ENCODE measurements around the gene ADGRL4. TPM values are rescaled to one million over a fixed set of nuclear protein-coding genes. Genes with fewer than 3 reads are reported as not detected.

ADGRL4 gene
- total and polyA plus RNA-seq, 2 donors (not counting 1 experiment from before 2014, with no cell fraction given): 3.8 to 5.0 TPM

DNA sequence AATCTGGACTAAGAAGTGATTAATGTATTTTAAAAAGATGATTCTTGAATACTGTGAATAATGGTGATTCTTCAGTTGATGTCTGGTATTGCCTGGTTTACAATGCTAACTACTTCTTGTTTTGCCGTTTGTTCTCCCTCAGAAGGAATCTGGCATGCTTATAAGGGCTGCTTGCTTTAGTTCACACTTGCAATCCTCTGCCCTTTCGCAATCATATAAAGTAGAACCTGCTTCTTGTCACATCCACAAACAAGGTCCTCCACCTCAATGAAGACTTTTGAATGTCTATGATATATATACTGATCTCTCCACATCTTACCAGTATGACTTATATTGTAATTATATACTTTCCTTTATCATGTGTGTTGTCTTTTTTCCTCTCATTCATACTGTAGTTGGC lies 92.6 kb downstream of the ADGRL4 start:
- no peaks in the 10 kb centered on the region for H4K20me1 ChIP-seq (ENCODE audit: control insufficient read depth, extremely low read depth, insufficient read depth, low read length)
- no peaks in the 10 kb centered on the region for H3K9me3 ChIP-seq (ENCODE audit: control insufficient read depth, insufficient read depth, low read depth, low read length)
- H3K4me1 ChIP-seq (ENCODE audit: control insufficient read depth, extremely low read depth, insufficient read depth, low read length): no peaks in the 10 kb centered on the region
- H3K27me3 ChIP-seq (ENCODE audit: control insufficient read depth, insufficient read depth, low read length): no peaks in the 10 kb centered on the region
- H2AFZ ChIP-seq (ENCODE audit: low read length): no peak overlapping the region
- H3K27ac ChIP-seq (ENCODE audit: insufficient read depth, low read length): no peak overlapping the region
- H3K4me2 ChIP-seq (ENCODE audit: extremely low read depth, insufficient read depth, low read length): no peak overlapping the region
- peak in 1 of 2 donors; percentile 5 for DNase-seq (ENCODE audit: low read depth in 2 of 2)
- H3K79me2 ChIP-seq (ENCODE audit: control insufficient read depth, insufficient read depth, low read length): no peaks in the 10 kb centered on the region
- H3K36me3 ChIP-seq (ENCODE audit: control insufficient read depth, insufficient read depth, low read length): no peaks in the 10 kb centered on the region
- no peak overlapping the region for H3K9ac ChIP-seq (ENCODE audit: insufficient read depth, low read length)
- no peak overlapping the region for H3K4me3 ChIP-seq (replicated peaks in 1 of 4; ENCODE audit: control extremely low read depth in 1 of 4, insufficient read depth in 1 of 4, low read depth in 3 of 4, low read length in 4 of 4)
- TF ChIP-seq, protein P1, sequence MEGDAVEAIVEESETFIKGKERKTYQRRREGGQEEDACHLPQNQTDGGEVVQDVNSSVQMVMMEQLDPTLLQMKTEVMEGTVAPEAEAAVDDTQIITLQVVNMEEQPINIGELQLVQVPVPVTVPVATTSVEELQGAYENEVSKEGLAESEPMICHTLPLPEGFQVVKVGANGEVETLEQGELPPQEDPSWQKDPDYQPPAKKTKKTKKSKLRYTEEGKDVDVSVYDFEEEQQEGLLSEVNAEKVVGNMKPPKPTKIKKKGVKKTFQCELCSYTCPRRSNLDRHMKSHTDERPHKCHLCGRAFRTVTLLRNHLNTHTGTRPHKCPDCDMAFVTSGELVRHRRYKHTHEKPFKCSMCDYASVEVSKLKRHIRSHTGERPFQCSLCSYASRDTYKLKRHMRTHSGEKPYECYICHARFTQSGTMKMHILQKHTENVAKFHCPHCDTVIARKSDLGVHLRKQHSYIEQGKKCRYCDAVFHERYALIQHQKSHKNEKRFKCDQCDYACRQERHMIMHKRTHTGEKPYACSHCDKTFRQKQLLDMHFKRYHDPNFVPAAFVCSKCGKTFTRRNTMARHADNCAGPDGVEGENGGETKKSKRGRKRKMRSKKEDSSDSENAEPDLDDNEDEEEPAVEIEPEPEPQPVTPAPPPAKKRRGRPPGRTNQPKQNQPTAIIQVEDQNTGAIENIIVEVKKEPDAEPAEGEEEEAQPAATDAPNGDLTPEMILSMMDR (conservative IDR thresholded peaks at IDR 0.05 in 1 of 2, IDR thresholded peaks at IDR 0.05 in 1 of 2; ENCODE audit: low read depth in 1 of 2, low read length in 2 of 2): no peak
- no peak for TF ChIP-seq EZH2 (IDR thresholded peaks at IDR 0.05; ENCODE audit: low read length, missing control alignments)

DNA sequence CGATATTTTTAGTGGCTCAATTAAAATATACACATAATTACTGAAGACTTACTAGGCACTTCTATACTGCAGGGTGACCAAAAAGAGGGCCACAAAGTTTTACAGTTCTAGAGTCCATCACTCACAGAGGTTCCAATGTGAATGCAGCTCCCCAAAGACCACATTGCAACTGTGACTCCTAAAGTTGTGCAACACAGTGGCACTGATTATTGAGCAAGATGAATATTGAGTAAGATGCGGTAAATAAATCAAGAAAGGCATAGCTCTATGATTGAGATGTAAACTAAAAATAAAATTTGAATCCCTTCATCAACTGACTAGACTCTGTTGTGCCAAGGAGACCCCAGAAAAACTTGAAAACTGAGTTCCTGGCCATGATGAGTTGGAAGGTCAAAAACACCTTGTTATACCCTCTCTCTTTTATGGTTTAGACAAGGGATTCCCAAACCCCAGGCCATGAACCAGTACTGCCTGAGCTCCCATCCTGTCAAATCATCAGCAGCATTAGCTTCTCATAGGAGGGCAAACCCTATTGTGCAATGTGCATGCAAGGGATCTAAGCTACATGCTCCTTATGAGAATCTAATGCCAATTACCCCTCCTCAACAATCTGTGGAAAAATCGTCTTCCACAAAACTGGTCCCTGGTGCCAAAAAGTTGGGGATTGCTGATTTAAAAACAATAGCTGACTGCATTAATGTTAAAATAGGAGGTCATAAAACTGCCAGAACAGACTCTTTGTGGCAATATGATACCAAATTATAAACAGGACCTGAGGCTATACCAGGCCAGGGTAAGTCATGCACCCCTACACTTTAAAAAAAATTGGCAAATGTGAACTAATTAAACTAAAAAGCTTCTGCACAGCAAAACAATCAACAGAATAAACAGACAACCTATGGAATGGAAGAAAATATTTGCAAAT lies 94.3 kb downstream of the ADGRL4 start:
- H3K27ac ChIP-seq (ENCODE audit: insufficient read depth, low read length): no peak overlapping the region
- no peaks in the 10 kb centered on the region for H3K4me1 ChIP-seq (ENCODE audit: control insufficient read depth, extremely low read depth, insufficient read depth, low read length)
- H3K9ac ChIP-seq (ENCODE audit: insufficient read depth, low read length): no peak overlapping the region
- no peaks in the 10 kb centered on the region for H3K36me3 ChIP-seq (ENCODE audit: control insufficient read depth, insufficient read depth, low read length)
- no peaks in the 10 kb centered on the region for H4K20me1 ChIP-seq (ENCODE audit: control insufficient read depth, extremely low read depth, insufficient read depth, low read length)
- DNase-seq (ENCODE audit: low read depth in 2 of 2): peak in 1 of 2 donors; percentile 50
- H3K27me3 ChIP-seq (ENCODE audit: control insufficient read depth, insufficient read depth, low read length): no peaks in the 10 kb centered on the region
- H3K9me3 ChIP-seq (ENCODE audit: control insufficient read depth, insufficient read depth, low read depth, low read length): no peaks in the 10 kb centered on the region
- H2AFZ ChIP-seq (ENCODE audit: low read length): no peak overlapping the region
- H3K79me2 ChIP-seq (ENCODE audit: control insufficient read depth, insufficient read depth, low read length): no peaks in the 10 kb centered on the region
- no peak overlapping the region for H3K4me3 ChIP-seq (replicated peaks in 1 of 4; ENCODE audit: control extremely low read depth in 1 of 4, insufficient read depth in 1 of 4, low read depth in 3 of 4, low read length in 4 of 4)
- TF ChIP-seq EZH2 (IDR thresholded peaks at IDR 0.05; ENCODE audit: low read length, missing control alignments): no peak
- TF ChIP-seq, protein P1 (conservative IDR thresholded peaks at IDR 0.05 in 1 of 2, IDR thresholded peaks at IDR 0.05 in 1 of 2; ENCODE audit: low read depth in 1 of 2, low read length in 2 of 2): no peak
- no peak overlapping the region for H3K4me2 ChIP-seq (ENCODE audit: extremely low read depth, insufficient read depth, low read length)

DNA sequence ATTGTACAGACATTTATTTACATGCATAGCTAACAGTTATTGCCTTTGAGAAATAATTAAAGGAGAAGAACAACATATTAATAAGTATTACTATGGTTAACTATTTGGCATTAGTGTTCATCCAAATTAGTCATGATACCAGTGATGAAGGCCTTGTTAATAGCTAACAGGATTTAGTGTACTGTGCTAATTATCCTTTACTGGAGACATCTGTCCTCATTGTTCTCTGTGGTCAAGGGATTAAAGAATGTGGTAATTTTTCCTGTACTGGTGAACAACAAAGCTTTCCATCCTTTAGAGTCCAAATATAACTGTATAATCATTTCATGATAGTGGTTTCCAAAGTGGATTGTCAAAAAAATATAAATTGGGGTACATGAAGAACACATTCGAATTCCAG lies 103.9 kb downstream of the ADGRL4 start:
- TF ChIP-seq EZH2 (IDR thresholded peaks at IDR 0.05; ENCODE audit: low read length, missing control alignments): no peak
- TF ChIP-seq, protein P1 (conservative IDR thresholded peaks at IDR 0.05 in 1 of 2, IDR thresholded peaks at IDR 0.05 in 1 of 2; ENCODE audit: low read depth in 1 of 2, low read length in 2 of 2): no peak

More for the DNA sequence above, 103.9 kb downstream of the ADGRL4 start:
- Histone ChIP-seq H3K79me2 (ENCODE audit: control insufficient read depth, insufficient read depth, low read length) (no peaks in the 10 kb centered on the region), H3K9me3 (ENCODE audit: control insufficient read depth, insufficient read depth, low read depth, low read length) (no peaks in the 10 kb centered on the region), H3K4me2 (ENCODE audit: extremely low read depth, insufficient read depth, low read length) (no peak overlapping the region), H3K4me3 (replicated peaks in 1 of 4; ENCODE audit: control extremely low read depth in 1 of 4, insufficient read depth in 1 of 4, low read depth in 3 of 4, low read length in 4 of 4) (no peak overlapping the region), H3K27ac (ENCODE audit: insufficient read depth, low read length) (no peak overlapping the region), H3K9ac (ENCODE audit: insufficient read depth, low read length) (no peak overlapping the region), H3K27me3 (ENCODE audit: control insufficient read depth, insufficient read depth, low read length) (no peaks in the 10 kb centered on the region), H4K20me1 (ENCODE audit: control insufficient read depth, extremely low read depth, insufficient read depth, low read length) (no peaks in the 10 kb centered on the region), H3K4me1 (ENCODE audit: control insufficient read depth, extremely low read depth, insufficient read depth, low read length) (no peaks in the 10 kb centered on the region), H2AFZ (ENCODE audit: low read length) (no peak overlapping the region), H3K36me3 (ENCODE audit: control insufficient read depth, insufficient read depth, low read length) (no peaks in the 10 kb centered on the region)
- DNase-seq (ENCODE audit: low read depth in 2 of 2): no peak

All from fibroblast of lung (primary cell).